B cell (primary cell): ENCODE measurements around the gene STAU1. TPM values are rescaled to one million over a fixed set of nuclear protein-coding genes. Genes with fewer than 3 reads are reported as not detected.
"Not testable (repeated sequence)": the region's sequence is repeated elsewhere in the genome, so short reads cannot be mapped to it uniquely, and the experiment has no call there.

Experiments used
- ATAC-seq: fragments of 200-7000 bp; cut with Tn5 transposase; one replicate; pipeline ENCODE4 v1.10.0; 2021; ENCODE audit warnings: low read depth, mild to moderate bottlenecking, moderate number of reproducible peaks, moderate library complexity
- CTCF ChIA-PET: fragments of 350-600 bp; sonication (Branson Sonifier 250); formaldehyde crosslinking; loops from one replicate; lab custom pipeline; 2021; ENCODE audit warnings: antibody characterized with exemption, inconsistent platforms; lab: Charles Lee
- POLR2A ChIA-PET: fragments of 350-600 bp; sonication (Branson Sonifier 250); formaldehyde crosslinking; loops from one replicate; lab custom pipeline; 2021; ENCODE audit warnings: antibody characterized with exemption; lab: Charles Lee
- DNase-seq: peaks from one replicate; pipeline ENCODE4 v3.0.0; 2013
- H2AFZ ChIP-seq: 2 replicates; pipeline ENCODE4 v1.6.1; 2012; ENCODE audit warnings: mild to moderate bottlenecking, low read depth, low read length; ENCODE audit not compliant: insufficient read depth, poor library complexity, severe bottlenecking
- H3K27ac ChIP-seq, 2 donors: 1 replicate in 1 of 2; 2 replicates in 1 of 2; pipeline ENCODE4 v1.5.1; 2012 to 2013; ENCODE audit warnings: low read length in 2 of 2, mild to moderate bottlenecking in 2 of 2, moderate library complexity in 1 of 2
- H3K27me3 ChIP-seq, 4 experiments: fragments of 200-600 bp in 1 of 4; sonication (generic) in 1 of 4; replicated peaks in 1 of 4; 1 replicate in 2 of 4; 2 replicates in 2 of 4; pipeline versions ENCODE4 v1.6.1 to v1.7.0; 2013 to 2016; ENCODE audit warnings: low read length in 3 of 4, mild to moderate bottlenecking in 2 of 4, mixed read lengths in 1 of 4, moderate library complexity in 1 of 4; ENCODE audit not compliant: insufficient read depth in 4 of 4, control insufficient read depth in 3 of 4; ENCODE audit errors: control extremely low read depth in 1 of 4
- H3K36me3 ChIP-seq, 2 experiments: replicated peaks in 1 of 2; 1 replicate in 1 of 2; 2 replicates in 1 of 2; pipeline versions ENCODE4 v1.6.1 to v1.7.1; 2013; ENCODE audit warnings: low read length in 1 of 2; ENCODE audit not compliant: insufficient read depth in 2 of 2, control insufficient read depth in 1 of 2; ENCODE audit errors: control extremely low read depth in 1 of 2, extremely low read depth in 1 of 2
- H3K4me1 ChIP-seq, 2 donors: fragments of 200-600 bp in 1 of 2; sonication (generic) in 1 of 2; 1 replicate in 1 of 2; 2 replicates in 1 of 2; pipeline versions ENCODE4 v1.5.1 to v1.6.1; 2013 to 2017; ENCODE audit warnings: low read length in 2 of 2; ENCODE audit not compliant: control insufficient read depth in 2 of 2, insufficient read depth in 2 of 2
- H3K4me2 ChIP-seq: replicated peaks from 2 replicates; pipeline ENCODE3; 2012; ENCODE audit warnings: mild to moderate bottlenecking, low read depth, low read length; ENCODE audit not compliant: poor library complexity, severe bottlenecking
- H3K4me3 ChIP-seq, 5 experiments: fragments of 200-600 bp in 1 of 5; sonication (generic) in 1 of 5; 1 replicate in 3 of 5; 2 replicates in 2 of 5; pipeline versions ENCODE4 v1.5.1 to v1.7.0; 2011 to 2016; ENCODE audit warnings: low read length in 4 of 5, mild to moderate bottlenecking in 4 of 5, low read depth in 2 of 5, control low read depth in 1 of 5, moderate library complexity in 1 of 5; ENCODE audit not compliant: insufficient read depth in 1 of 5; ENCODE audit errors: control extremely low read depth in 1 of 5, extremely low read depth in 1 of 5
- H3K79me2 ChIP-seq: fragments of 200-600 bp; sonication (generic); one replicate; pipeline ENCODE4 v1.6.0; 2016; ENCODE audit warnings: low read length; ENCODE audit not compliant: control insufficient read depth, insufficient read depth
- H3K9ac ChIP-seq: fragments of 200-600 bp; sonication (generic); 2 replicates; pipeline ENCODE4 v1.6.1; 2017; ENCODE audit warnings: mild to moderate bottlenecking, low read length, moderate library complexity
- H3K9me3 ChIP-seq, 3 donors: one replicate each; pipeline versions ENCODE4 v1.6.1 to v1.7.1; 2013; ENCODE audit warnings: low read length in 2 of 3; ENCODE audit not compliant: control insufficient read depth in 2 of 3, insufficient read depth in 1 of 3; ENCODE audit errors: control extremely low read depth in 1 of 3
- H4K20me1 ChIP-seq: 2 replicates; pipeline ENCODE4 v1.6.0; 2012; ENCODE audit warnings: mild to moderate bottlenecking, low read length; ENCODE audit not compliant: insufficient read depth, control insufficient read depth, poor library complexity, severe bottlenecking
- H3K27ac Mint-ChIP-seq: one replicate; pipeline ENCODE4 v1.8.0; 2021; ENCODE audit warnings: mixed read lengths
- H3K27me3 Mint-ChIP-seq: one replicate; pipeline ENCODE4 v1.8.0; 2021; ENCODE audit warnings: mixed read lengths
- H3K4me1 Mint-ChIP-seq: one replicate; pipeline ENCODE4 v1.8.0; 2021; ENCODE audit warnings: mixed read lengths
- H3K4me3 Mint-ChIP-seq: one replicate; pipeline ENCODE4 v1.8.0; 2021; ENCODE audit warnings: mixed read lengths
- H3K9me3 Mint-ChIP-seq: one replicate; pipeline ENCODE4 v1.8.0; 2022; ENCODE audit warnings: mixed read lengths; ENCODE audit not compliant: insufficient read depth
- CTCF ChIP-seq: fragments of 200-600 bp; IDR thresholded peaks from one replicate; pipeline ENCODE4 v1.8.0; 2022; ENCODE audit warnings: antibody characterized with exemption, mild to moderate bottlenecking
- EZH2 ChIP-seq: IDR thresholded peaks from 2 replicates; pipeline ENCODE4 v1.6.1; 2012; ENCODE audit warnings: borderline replicate concordance, low read depth, mild to moderate bottlenecking, moderate library complexity, low read length; ENCODE audit not compliant: insufficient read depth, poor library complexity, severe bottlenecking
- WGBS: methylation state at CpG from one replicate; pipeline ENCODE4 v1.1.5; 2013; ENCODE audit warnings: missing lambda C conversion rate; ENCODE audit not compliant: insufficient coverage; 5-methylcytosine and 5-hydroxymethylcytosine counted together
- intact Hi-C: fragments of 100-400 bp; cut with micrococcal nuclease; formaldehyde crosslinking; loops from one replicate; pipeline ENCODE4 v1.10.0; 2022
- polyA plus RNA-seq: library from polyadenylated mRNA; depleted of rRNA; stranded (reverse); fragments of >200 nt; gene quantifications from 2 replicates; pipeline ENCODE4 v1.2.3, GENCODE V29; 2012
- total RNA-seq, 2 donors: library from RNA; stranded (reverse); fragments of 120-200 nt in 1 of 2; gene quantifications; 1 replicate in 1 of 2; 2 replicates in 1 of 2; pipeline versions ENCODE4 v1.2.3 to v1.2.4, GENCODE V29; 2013 to 2022

STAU1 gene
- total and polyA plus RNA-seq, 2 donors (not counting 1 experiment from before 2014, with no cell fraction given): 15.4 to 42.9 TPM

- CTCF ChIA-PET: interaction anchor here (0.7 to 6.1 kb wide), 6 partner anchors 28 to 601 kb away, joined by 3 to 149 read pairs (median 4); no protein-coding TSS in a partner anchor
- POLR2A ChIA-PET: interaction anchor here (0.6 to 1.6 kb wide), 8 partner anchors 29 to 1216 kb away, joined by 3 to 12 read pairs (median 4); partner anchors contain the start of genes CSE1L and STAU1
- peaks cover 16% of the 10 kb centered on the region for H4K20me1 ChIP-seq
- peak within 1 kb of the TSS; percentile 95 to 97 for H3K27ac ChIP-seq
- peak within 1 kb of the TSS; percentile 90 for H3K4me3 Mint-ChIP-seq
- DNase-seq (peak; percentile 99), ATAC-seq (peak; percentile 86)
- H3K27me3 Mint-ChIP-seq: no peaks in the 10 kb centered on the region
- H3K27ac Mint-ChIP-seq: peak within 1 kb of the TSS; percentile 93
- H3K36me3 ChIP-seq: peaks cover 0 to 28% of the 10 kb centered on the region in 2 experiments
- H3K79me2 ChIP-seq: peaks cover 47% of the 10 kb centered on the region
- peak within 1 kb of the TSS; percentile 92 for H3K9ac ChIP-seq
- no peaks in the 10 kb centered on the region for H3K9me3 Mint-ChIP-seq
- peak within 1 kb of the TSS; percentile 82 for H3K4me2 ChIP-seq
- H2AFZ ChIP-seq: peak within 1 kb of the TSS; percentile 79
- intact Hi-C loops: loop anchor here (1.0 to 5.0 kb wide), 3 partner anchors 31 to 297 kb away; partner anchors contain the start of genes ARFGEF2, STAU1 and ZNFX1
- WGBS: 0% methylated on average over 44 of the region's 46 CpGs
- peak within 1 kb of the TSS; percentile 68 to 98 (median 82) for H3K4me3 ChIP-seq
- H3K9me3 ChIP-seq: no peaks in the 10 kb centered on the region
- H3K4me1 ChIP-seq: peaks cover 16 to 26% of the 10 kb centered on the region in 2 donors
- peaks cover 24% of the 10 kb centered on the region for H3K4me1 Mint-ChIP-seq
- no peaks in the 10 kb centered on the region for H3K27me3 ChIP-seq
- TF ChIP-seq CTCF (no peak), EZH2 (no peak)
These were observed 31.2 kb upstream of the STAU1 start, which contains the start of gene DDX27 for GRCh38 chr20:49219091-49219923. Gene DDX27 (plus strand): TSS chr20:49219416. CDS start chr20:49219449, 33 bp downstream.

GRCh38 chr20:49218739-49219090 is 30.6 kb upstream of the STAU1 start:
- Histone ChIP-seq H3K36me3 (peaks cover 0 to 22% of the 10 kb centered on the region in 2 experiments), H3K4me3 (peak overlapping the region in 1 of 5 experiments; percentile 79), H3K79me2 (peaks cover 41% of the 10 kb centered on the region), H3K4me2 (peak overlapping the region; percentile 82), H3K4me1 (peaks cover 16 to 26% of the 10 kb centered on the region in 2 donors), H3K9ac (peak overlapping the region; percentile 0), H2AFZ (peak overlapping the region; percentile 79), H3K27ac (peak overlapping the region; percentile 95 to 97)
- WGBS: 92% methylated on average over 9 of the region's 13 CpGs
- ChIA-PET CTCF (interaction anchor here (0.7 to 6.1 kb wide), 6 partner anchors 27 to 601 kb away, joined by 3 to 149 read pairs (median 4); no protein-coding TSS in a partner anchor), POLR2A (interaction anchor here (0.6 to 1.6 kb wide), 7 partner anchors 28 to 1216 kb away, joined by 3 to 12 read pairs (median 6); partner anchors contain the start of genes CSE1L and STAU1)
- H3K4me1 Mint-ChIP-seq: peaks cover 24% of the 10 kb centered on the region
- peak overlapping the region; percentile 93 for H3K27ac Mint-ChIP-seq
- DNase-seq, H3K9me3 ChIP-seq, ATAC-seq, H4K20me1 ChIP-seq, H3K27me3 Mint-ChIP-seq, H3K27me3 ChIP-seq, H3K9me3 Mint-ChIP-seq: not testable (repeated sequence)
- H3K4me3 Mint-ChIP-seq: peak overlapping the region; percentile 90
- intact Hi-C loops: loop anchor here (1.0 to 5.0 kb wide), 3 partner anchors 30 to 296 kb away; partner anchors contain the start of genes ARFGEF2, STAU1 and ZNFX1
